ENCODE data around the gene ZNF829.

ZNF829 gene

GRCh38 chr19:36915992-36916830 lies at the start of gene ZNF829, which contains the start of gene ZNF568:
Gene ZNF829, minus strand, starts transcription at chr19:36916291. Its CDS starts 1,124 bp downstream, at chr19:36915167.
Gene ZNF568, plus strand, starts transcription at chr19:36916332. Its CDS starts 6,439 bp downstream, at chr19:36922771.
- Histone ChIP-seq H3K27ac (ENCODE audit: poor library complexity, severe bottlenecking) (peak within 1 kb of the TSS; percentile 48), H3K4me3 (ENCODE audit: severe bottlenecking) (peak within 1 kb of the TSS; percentile 64), H3K36me3 (ENCODE audit: low read depth) (peaks cover 67% of the 10 kb centered on the region), H3K27me3 (ENCODE audit: insufficient read depth, poor library complexity, severe bottlenecking) (no peaks in the 10 kb centered on the region), H3K4me1 (ENCODE audit: insufficient read depth, poor library complexity, severe bottlenecking) (no peaks in the 10 kb centered on the region), H3K9me3 (ENCODE audit: severe bottlenecking) (peaks cover 3% of the 10 kb centered on the region)
- DNase-seq (ENCODE audit: low spot score): peak; percentile 82
- ATAC-seq (ENCODE audit: low read depth): peak; percentile 91
- TF ChIP-seq CTCF (IDR thresholded peaks at IDR 0.05; ENCODE audit: poor library complexity, severe bottlenecking): peak; percentile 54

GRCh38 chr19:36963280-36963679 lies 47.2 kb upstream of the ZNF829 start:
- H3K36me3 ChIP-seq (ENCODE audit: low read depth): no peaks in the 10 kb centered on the region
- H3K4me3 ChIP-seq (ENCODE audit: severe bottlenecking): no peak overlapping the region
- H3K4me1 ChIP-seq (ENCODE audit: insufficient read depth, poor library complexity, severe bottlenecking): no peaks in the 10 kb centered on the region
- TF ChIP-seq CTCF (IDR thresholded peaks at IDR 0.05; ENCODE audit: poor library complexity, severe bottlenecking): no peak
- H3K27me3 ChIP-seq (ENCODE audit: insufficient read depth, poor library complexity, severe bottlenecking): no peaks in the 10 kb centered on the region
- ATAC-seq (ENCODE audit: low read depth) (no peak), DNase-seq (ENCODE audit: low spot score) (no peak)
- H3K9me3 ChIP-seq (ENCODE audit: severe bottlenecking): no peaks in the 10 kb centered on the region
- H3K27ac ChIP-seq (ENCODE audit: poor library complexity, severe bottlenecking): no peak overlapping the region

GRCh38 chr19:36962346-36962745 lies 46.3 kb upstream of the ZNF829 start:
- H3K27ac ChIP-seq (ENCODE audit: poor library complexity, severe bottlenecking): no peak overlapping the region
- H3K4me3 ChIP-seq (ENCODE audit: severe bottlenecking): no peak overlapping the region
- ATAC-seq (ENCODE audit: low read depth) (no peak), DNase-seq (ENCODE audit: low spot score) (no peak)
- no peaks in the 10 kb centered on the region for H3K36me3 ChIP-seq (ENCODE audit: low read depth)
- H3K9me3 ChIP-seq (ENCODE audit: severe bottlenecking): no peaks in the 10 kb centered on the region
- H3K27me3 ChIP-seq (ENCODE audit: insufficient read depth, poor library complexity, severe bottlenecking): no peaks in the 10 kb centered on the region
- no peaks in the 10 kb centered on the region for H3K4me1 ChIP-seq (ENCODE audit: insufficient read depth, poor library complexity, severe bottlenecking)
- no peak for TF ChIP-seq CTCF (IDR thresholded peaks at IDR 0.05; ENCODE audit: poor library complexity, severe bottlenecking)

- H3K36me3 ChIP-seq (ENCODE audit: low read depth): peaks cover 25% of the 10 kb centered on the region
- H3K4me3 ChIP-seq (ENCODE audit: severe bottlenecking): no peak overlapping the region
- H3K9me3 ChIP-seq (ENCODE audit: severe bottlenecking): peaks cover 32% of the 10 kb centered on the region
- no peaks in the 10 kb centered on the region for H3K27me3 ChIP-seq (ENCODE audit: insufficient read depth, poor library complexity, severe bottlenecking)
- DNase-seq (ENCODE audit: low spot score) (no peak), ATAC-seq (ENCODE audit: low read depth) (no peak)
- no peaks in the 10 kb centered on the region for H3K4me1 ChIP-seq (ENCODE audit: insufficient read depth, poor library complexity, severe bottlenecking)
- H3K27ac ChIP-seq (ENCODE audit: poor library complexity, severe bottlenecking): no peak overlapping the region
- TF ChIP-seq CTCF (IDR thresholded peaks at IDR 0.05; ENCODE audit: poor library complexity, severe bottlenecking): no peak
These were observed 34.4 kb upstream of the ZNF829 start for GRCh38 chr19:36950335-36951119.
